NOMO-1 treated with dmso at 0.1 percent for 144 hours (cell line): ENCODE data around the gene ETFB.

ENCODE experiments used
- DNase-seq: peaks from one replicate; lab custom pipeline; 2025; ENCODE audit not compliant: unreplicated experiment; lab: John Stamatoyannopoulos, UW

ETFB gene

GRCh38 chr19:51352783-51353360 lies 13.3 kb downstream of the ETFB start:
- DNase-seq = no peak

GRCh38 chr19:51351266-51351990 lies 14.8 kb downstream of the ETFB start:
- no peak for DNase-seq

GRCh38 chr19:51347209-51347928 lies 18.8 kb downstream of the ETFB start:
- DNase-seq = no peak

GRCh38 chr19:51346742-51347141 lies 19.4 kb downstream of the ETFB start:
- no peak for DNase-seq

GRCh38 chr19:51345076-51345620 lies 21.0 kb downstream of the ETFB start:
- DNase-seq = no peak

GRCh38 chr19:51342631-51343569 lies 23.3 kb downstream of the ETFB start:
- no peak for DNase-seq

- DNase-seq = no peak
Measured at GRCh38 chr19:51341976-51342580, 24.1 kb downstream of the ETFB start, which contains the start of gene VSIG10L. Gene VSIG10L, minus strand, starts transcription at chr19:51342139. Its CDS starts 15 bp downstream, at chr19:51342124.

- no peak for DNase-seq
Measured at GRCh38 chr19:51341066-51341465, 25.1 kb downstream of the ETFB start.

- DNase-seq = peak; percentile 91
Measured at GRCh38 chr19:51339687-51340656, 26.2 kb downstream of the ETFB start.

GRCh38 chr19:51339313-51339686 lies 26.9 kb downstream of the ETFB start:
- DNase-seq = no peak

GRCh38 chr19:51338563-51339312 lies 27.4 kb downstream of the ETFB start:
- DNase-seq = peak; percentile 63

GRCh38 chr19:51337861-51338562 lies 28.2 kb downstream of the ETFB start:
- no peak for DNase-seq

GRCh38 chr19:51337141-51337860 lies 28.9 kb downstream of the ETFB start:
- no peak for DNase-seq

GRCh38 chr19:51333836-51334460 lies 32.2 kb downstream of the ETFB start:
- no peak for DNase-seq

- no peak for DNase-seq
Measured at GRCh38 chr19:51331716-51332115, 34.5 kb downstream of the ETFB start.

GRCh38 chr19:51331193-51331592 lies 35.0 kb downstream of the ETFB start:
- no peak for DNase-seq

- no peak for DNase-seq
Measured at GRCh38 chr19:51330366-51330765, 35.8 kb downstream of the ETFB start.
